K562 (cell line): ENCODE measurements around the gene PLCL2. TPM values are rescaled to one million over a fixed set of nuclear protein-coding genes. Genes with fewer than 3 reads are reported as not detected.

Source experiments
- ATAC-seq: fragments of 200-7000 bp; cut with Tn5 transposase; 3 replicates; pipeline ENCODE4 v1.9.1; 2020; ENCODE audit warnings: moderate library complexity
- BruUV-seq: library from RNA; stranded (reverse); fragments of 400-500 nt; replicated peaks from 2 replicates; lab custom pipeline; 2021; lab: Mats Ljungman, UMichigan
- CTCF ChIA-PET: fragments of 300-600 bp; formaldehyde crosslinking; extraction: SDS; loops from one replicate; lab custom pipeline; 2021; ENCODE audit warnings: low intra/inter-chr PET ratio; lab: Yijun Ruan, JAX
- POLR2A ChIA-PET: fragments of 300-600, 350-650 bp; sonication (Branson Sonifier 250); formaldehyde crosslinking; extraction: SDS; loops from one replicate; lab custom pipeline; 2021; ENCODE audit warnings: antibody characterized with exemption, inconsistent platforms; lab: Yijun Ruan, JAX
- DNase-seq, 4 experiments: peaks; one replicate each; pipeline versions ENCODE4 v3.0.0 to v3.0.0-alpha.2; 2011 to 2018; ENCODE audit warnings: low spot score in 3 of 4, mixed read lengths in 3 of 4; ENCODE audit errors: extremely low read depth in 1 of 4
- FAIRE-seq: peaks from 2 replicates; lab custom pipeline; 2011; peaks lifted over from hg19 to GRCh38; lab: Jason Lieb, UNC
- H2AFZ ChIP-seq: 2 replicates; pipeline ENCODE4 v1.6.0; 2011; ENCODE audit warnings: low read depth, low read length, control low read depth, inconsistent platforms
- H3K27ac ChIP-seq: fragments of 200-600 bp; 3 replicates; pipeline ENCODE4 v1.8.0; 2011; ENCODE audit warnings: low read depth, mild to moderate bottlenecking, control low read depth, inconsistent platforms, low read length, moderate library complexity, mixed read lengths; ENCODE audit errors: extremely low read depth
- H3K27me3 ChIP-seq, 2 experiments: fragments of 300-600 bp in 1 of 2; 2 replicates in 1 of 2; 3 replicates in 1 of 2; pipeline versions ENCODE4 v1.6.0 to v1.8.0; 2011; ENCODE audit warnings: inconsistent platforms in 2 of 2, low read length in 2 of 2, mild to moderate bottlenecking in 1 of 2, mixed read lengths in 1 of 2, moderate library complexity in 1 of 2; ENCODE audit not compliant: control insufficient read depth in 2 of 2, insufficient read depth in 2 of 2
- H3K36me3 ChIP-seq: fragments of 300-600 bp; 3 replicates; pipeline ENCODE4 v1.8.0; 2011; ENCODE audit warnings: mild to moderate bottlenecking, low read length, inconsistent platforms; ENCODE audit not compliant: control insufficient read depth, insufficient read depth
- H3K4me1 ChIP-seq, 2 experiments: fragments of 200-600 bp in 1 of 2; replicated peaks in 1 of 2; 2 replicates in 1 of 2; 3 replicates in 1 of 2; pipeline versions ENCODE4 v1.5.1 to v1.8.0; 2011; ENCODE audit warnings: inconsistent platforms in 2 of 2, low read length in 2 of 2, mild to moderate bottlenecking in 1 of 2, mixed read lengths in 1 of 2, moderate library complexity in 1 of 2; ENCODE audit not compliant: control insufficient read depth in 2 of 2, insufficient read depth in 2 of 2
- H3K4me2 ChIP-seq: 2 replicates; pipeline ENCODE4 v1.6.1; 2011; ENCODE audit warnings: low read length, control low read depth, inconsistent platforms, mixed read lengths; ENCODE audit not compliant: insufficient read depth
- H3K4me3 ChIP-seq: fragments of 200-600 bp; sonication (generic), shearing (Covaris generic); 2 replicates; pipeline ENCODE4 v1.5.1; 2016; ENCODE audit warnings: control low read depth, inconsistent platforms
- H3K79me2 ChIP-seq: fragments of 200-600 bp; 3 replicates; pipeline ENCODE4 v1.8.0; 2011; ENCODE audit warnings: low read length, inconsistent platforms; ENCODE audit not compliant: control insufficient read depth, insufficient read depth
- H3K9ac ChIP-seq, 2 experiments: 2 replicates each; pipeline versions ENCODE4 v1.6.0 to v1.6.1; 2011; ENCODE audit warnings: low read depth in 2 of 2, low read length in 2 of 2, control low read depth in 1 of 2, inconsistent platforms in 1 of 2, mild to moderate bottlenecking in 1 of 2, mixed read lengths in 1 of 2; ENCODE audit not compliant: insufficient read depth in 1 of 2
- H3K9me1 ChIP-seq: one replicate; pipeline ENCODE4 v1.6.0; 2011; ENCODE audit warnings: inconsistent platforms, mild to moderate bottlenecking, low read length, moderate library complexity; ENCODE audit not compliant: control insufficient read depth, insufficient read depth
- H3K9me3 ChIP-seq: replicated peaks from 2 replicates; pipeline ENCODE4 v1.5.1; 2011; ENCODE audit warnings: low read depth, low read length, inconsistent platforms; ENCODE audit not compliant: control insufficient read depth, insufficient read depth
- H4K20me1 ChIP-seq: replicated peaks from 2 replicates; pipeline ENCODE4 v1.6.1; 2011; ENCODE audit warnings: low read length, inconsistent platforms, mixed read lengths; ENCODE audit not compliant: control insufficient read depth, insufficient read depth
- ARHGAP35 ChIP-seq: fragments of 450-650 bp; IDR thresholded peaks from 2 replicates; pipeline ENCODE4 v1.6.1; 2018; ENCODE audit not compliant: partially characterized antibody
- ARID3B ChIP-seq: fragments of 250-450 bp; sonication (Bioruptor Pico); IDR thresholded peaks from 2 replicates; pipeline ENCODE4 v1.4.0; 2020; ENCODE audit warnings: borderline replicate concordance
- ATF3 ChIP-seq, 2 experiments: fragments of 450-650 bp in 1 of 2; sonication (generic) in 1 of 2; formaldehyde crosslinking in 1 of 2; IDR thresholded peaks in 1 of 2; conservative IDR thresholded peaks in 1 of 2; 2 replicates each; pipeline versions ENCODE4 v1.6.1 to v1.8.1; 2016 to 2023; ENCODE audit warnings: mild to moderate bottlenecking in 2 of 2, moderate library complexity in 2 of 2, inconsistent platforms in 1 of 2, missing genetic modification reagents in 1 of 2
- BHLHE40 ChIP-seq: IDR thresholded peaks from 2 replicates; pipeline ENCODE4 v1.6.1; 2011; ENCODE audit warnings: low read length, improper control_type of control experiment
- HDAC1 ChIP-seq, 2 experiments: fragments of 450-650 bp; IDR thresholded peaks; 2 replicates each; pipeline ENCODE4 v1.6.1; 2016 to 2017; ENCODE audit warnings: inconsistent platforms in 1 of 2, mild to moderate bottlenecking in 1 of 2, moderate library complexity in 1 of 2
- JUN ChIP-seq, 2 experiments: sonication (generic) in 1 of 2; formaldehyde crosslinking in 1 of 2; IDR thresholded peaks; 2 replicates each; pipeline versions ENCODE4 v1.6.1 to v1.8.0; 2012 to 2022; ENCODE audit warnings: borderline replicate concordance in 2 of 2, mild to moderate bottlenecking in 2 of 2, improper control_type of control experiment in 1 of 2, low read depth in 1 of 2, low read length in 1 of 2, missing genetic modification reagents in 1 of 2
- LARP7 ChIP-seq: fragments of 450-650 bp; IDR thresholded peaks from 2 replicates; pipeline ENCODE4 v1.6.1; 2016
- NR4A1 ChIP-seq, 2 experiments: fragments of 250-450 bp in 1 of 2; fragments of 450-650 bp in 1 of 2; sonication (Bioruptor Pico) in 1 of 2; IDR thresholded peaks; 2 replicates each; pipeline versions ENCODE4 v1.4.0 to v1.6.1; 2016 to 2020; ENCODE audit warnings: mild to moderate bottlenecking in 2 of 2, missing compliant biosample characterization in 1 of 2, missing genetic modification characterization in 1 of 2, moderate library complexity in 1 of 2
- RHOXF2B ChIP-seq: fragments of 250-450 bp; sonication (Bioruptor Pico); conservative IDR thresholded peaks from 2 replicates; pipeline ENCODE4 v1.5.1; 2021
- TAF7 ChIP-seq: fragments of 450-650 bp; IDR thresholded peaks from 2 replicates; pipeline ENCODE4 v1.6.1; 2016; ENCODE audit warnings: missing genetic modification characterization, missing compliant biosample characterization
- TEAD4 ChIP-seq, 2 experiments: sonication (generic) in 1 of 2; formaldehyde crosslinking in 1 of 2; IDR thresholded peaks; 2 replicates each; pipeline versions ENCODE4 v1.6.1 to v1.8.0; 2012 to 2022; ENCODE audit warnings: borderline replicate concordance in 1 of 2, inconsistent platforms in 1 of 2, low read length in 1 of 2, mild to moderate bottlenecking in 1 of 2, missing genetic modification reagents in 1 of 2
- ZBED1 ChIP-seq: IDR thresholded peaks from 2 replicates; pipeline ENCODE4 v1.6.1; 2014
- ZNF263 ChIP-seq: sonication (generic); formaldehyde crosslinking; IDR thresholded peaks from 2 replicates; pipeline ENCODE4 v1.8.0; 2022; ENCODE audit warnings: mild to moderate bottlenecking, missing genetic modification reagents, borderline replicate concordance
- ZNF3 ChIP-seq: fragments of 250-450 bp; sonication (Bioruptor Pico); IDR thresholded peaks from 2 replicates; pipeline ENCODE4 v1.5.0; 2021; ENCODE audit warnings: mild to moderate bottlenecking, moderate library complexity
- ZNF518B ChIP-seq: fragments of 250-450 bp; sonication (Bioruptor Pico); IDR thresholded peaks from 2 replicates; pipeline ENCODE4 v1.5.0; 2021; ENCODE audit warnings: mild to moderate bottlenecking, moderate library complexity
- ZNF695 ChIP-seq: fragments of 450-650 bp; formaldehyde crosslinking; IDR thresholded peaks from 2 replicates; pipeline ENCODE4 v1.4.0; 2020; ENCODE audit warnings: mild to moderate bottlenecking, moderate library complexity
- ZNF785 ChIP-seq: fragments of 250-450 bp; sonication (Bioruptor Pico); IDR thresholded peaks from 2 replicates; pipeline ENCODE4 v1.4.0; 2020; ENCODE audit warnings: mild to moderate bottlenecking
- WGBS: fragments of 100-300 bp; shearing (Covaris generic); methylation state at CpG from one replicate; pipeline ENCODE4 v1.1.6; 2016; ENCODE audit warnings: low coverage, mixed read lengths; ENCODE audit not compliant: insufficient coverage; ENCODE audit errors: missing lambda C conversion rate; 5-methylcytosine and 5-hydroxymethylcytosine counted together
- in situ Hi-C: fragments of 300-500 bp; cut with MboI; formaldehyde crosslinking; loops from 4 replicates; pipeline ENCODE4 v1.15.0; 2018; ENCODE audit warnings: inconsistent platforms, mixed read lengths
- intact Hi-C: fragments of 100-400 bp; cut with micrococcal nuclease; formaldehyde crosslinking; loops from 2 replicates; pipeline ENCODE4 v1.14.2; 2022
- polyA plus RNA-seq, 8 experiments: library from polyadenylated mRNA; depleted of rRNA in 4 of 8; stranded (reverse) in 5 of 8; unstranded in 3 of 8; fragments of >200 nt; fragmentation: Nextera tagmentation in 2 of 8; fragmentation: Illumina TruSeq in 1 of 8; extraction: Ambion mirVana in 2 of 8; extraction: Trizol in 1 of 8; gene quantifications; 2 replicates each; pipeline versions ENCODE4 v1.2.1 to v1.2.3, GENCODE V29; 2011 to 2014; ENCODE audit warnings: inconsistent platforms in 1 of 8, missing spikeins in 1 of 8
- total RNA-seq, 7 experiments: library from RNA; depleted of rRNA in 6 of 7; stranded (reverse); fragments of >200 nt in 6 of 7; fragmentation: Illumina TruSeq in 2 of 7; extraction: Trizol in 2 of 7; gene quantifications; 2 replicates each; pipeline versions ENCODE4 v1.2.1 to v1.2.3, GENCODE V29; 2011 to 2021; ENCODE audit warnings: low replicate concordance in 1 of 7

PLCL2 gene
- total and polyA plus RNA-seq, 9 of the 15 experiments (the other 6 are each of a cell fraction or from before 2014, with no cell fraction given), result 0.03 to 0.18 (median 0.11) TPM; not detected in 2

GRCh38 chr3:16848007-16848406 lies 36.7 kb upstream of the PLCL2 start:
- Histone ChIP-seq H3K27me3 (peaks cover 0 to 6% of the 10 kb centered on the region in 2 experiments; a peak in 2 of 5 replicates), H3K9me1 (no peaks in the 10 kb centered on the region), H3K4me3 (no peak overlapping the region), H3K9me3 (no peaks in the 10 kb centered on the region), H3K79me2 (no peaks in the 10 kb centered on the region), H3K36me3 (no peaks in the 10 kb centered on the region), H3K9ac (no peak overlapping the region), H4K20me1 (no peaks in the 10 kb centered on the region), H3K4me1 (no peaks in the 10 kb centered on the region), H2AFZ (no peak overlapping the region), H3K4me2 (no peak overlapping the region), H3K27ac (no peak overlapping the region)
- no peak for ATAC-seq
- CTCF ChIA-PET, result no interaction called here
- 0% methylated on average over 2 of the region's 2 CpGs for WGBS
- no TSS peak for BruUV-seq
- intact Hi-C loops (no loop called here), in situ Hi-C loops (no loop called here)
- FAIRE-seq, result no peak
- no peak for DNase-seq
- POLR2A ChIA-PET, result no interaction called here
- no peak for TF ChIP-seq ZNF263
- no peak for TF ChIP-seq LARP7
- no peak for TF ChIP-seq TAF7
- TF ChIP-seq HDAC1 (IDR thresholded peaks at IDR 0.05), result no peak
- TF ChIP-seq ARID3B, result no peak
- no peak for TF ChIP-seq ZNF3 (CRISPR knock-in tag)
- no peak for TF ChIP-seq TEAD4 (IDR thresholded peaks at IDR 0.05; ENCODE audit: low read length)
- no peak for TF ChIP-seq TEAD4 (CRISPR knock-in tag; IDR thresholded peaks at IDR 0.05; ENCODE audit: borderline replicate concordance)
- TF ChIP-seq ZNF785, result no peak
- no peak for TF ChIP-seq JUN (IDR thresholded peaks at IDR 0.05; ENCODE audit: borderline replicate concordance, low read depth, low read length)
- TF ChIP-seq JUN (CRISPR knock-in tag; IDR thresholded peaks at IDR 0.05; ENCODE audit: borderline replicate concordance), result no peak
- no peak for TF ChIP-seq ARHGAP35
- TF ChIP-seq BHLHE40, result no peak
- no peak for TF ChIP-seq ZNF695
- no peak for TF ChIP-seq NR4A1 (CRISPR knock-in tag; IDR thresholded peaks at IDR 0.05)
- TF ChIP-seq NR4A1 (tag; IDR thresholded peaks at IDR 0.05), result no peak
- no peak for TF ChIP-seq ZNF518B (CRISPR knock-in tag)
- TF ChIP-seq RHOXF2B, result no peak
- TF ChIP-seq ATF3 (IDR thresholded peaks at IDR 0.05), result no peak
- no peak for TF ChIP-seq ATF3 (CRISPR knock-in tag; conservative IDR thresholded peaks at IDR 0.05)
- no peak for TF ChIP-seq ZBED1
